Stomach (tissue), 4 donors: Measurements from ENCODE around the gene POTEM.
"Not testable (repeated sequence)": the region's sequence is repeated elsewhere in the genome, so short reads cannot be mapped to it uniquely, and the experiment has no call there.

Experiments
- CTCF ChIP-seq, 7 experiments: fragments of 450-650 bp in 4 of 7; fragments of 200-600 bp in 3 of 7; sonication (generic) in 3 of 7; IDR thresholded peaks; one replicate each; pipeline ENCODE4 v1.5.1; 2016 to 2019; ENCODE audit warnings: antibody characterized with exemption in 7 of 7, control low read depth in 2 of 7, mild to moderate bottlenecking in 1 of 7
- POLR2AphosphoS5 ChIP-seq, 3 donors: sonication (generic); formaldehyde crosslinking; IDR thresholded peaks; one replicate each; pipeline ENCODE4 v1.6.1; 2016; ENCODE audit warnings: antibody characterized with exemption in 3 of 3

- not testable (repeated sequence) for TF ChIP-seq CTCF, POLR2AphosphoS5 (IDR thresholded peaks at IDR 0.05)
Observed at GRCh38 chr14:18962143-18962542, 5.1 kb upstream of the POTEM start.
